ENCODE data around the gene MYO1D. TPM values are rescaled to one million over a fixed set of nuclear protein-coding genes. Genes with fewer than 3 reads are reported as not detected.

Gene MYO1D
- total RNA-seq, 2 experiments from 2014 or later = 8.4 to 12.2 TPM

GRCh38 chr17:32564325-32564724, 312.6 kb downstream of the MYO1D start:
- Mint-ChIP-seq H3K36me3 (no peaks in the 10 kb centered on the region), H3K9me3 (ENCODE audit: low read depth) (no peaks in the 10 kb centered on the region), H3K4me1 (peaks cover 20% of the 10 kb centered on the region), H3K4me3 (no peak overlapping the region), H3K27ac (no peak overlapping the region), H3K27me3 (no peaks in the 10 kb centered on the region)
- ATAC-seq = peak; percentile 65
- CTCF ChIA-PET = no interaction called here
- peak; percentile 48 for DNase-seq

- H3K27ac Mint-ChIP-seq = no peak overlapping the region
Observed at GRCh38 chr17:32563583-32563982, 313.3 kb downstream of the MYO1D start.

GRCh38 chr17:32558997-32559650, 317.8 kb downstream of the MYO1D start:
- CTCF ChIA-PET = interaction anchor here (0.7 to 2.0 kb wide), 7 partner anchors 9 to 115 kb away, joined by 3 to 10 read pairs (median 3); partner anchors contain the start of gene PSMD11
- Mint-ChIP-seq H3K9me3 (ENCODE audit: low read depth) (no peaks in the 10 kb centered on the region), H3K4me3 (no peak overlapping the region), H3K36me3 (no peaks in the 10 kb centered on the region), H3K27ac (peak overlapping the region; percentile 50), H3K27me3 (no peaks in the 10 kb centered on the region), H3K4me1 (peaks cover 43% of the 10 kb centered on the region)
- DNase-seq (peak; percentile 48), ATAC-seq (peak; percentile 81)

More at GRCh38 chr17:32563583-32563982, 313.3 kb downstream of the MYO1D start:
- Mint-ChIP-seq H3K9me3 (ENCODE audit: low read depth) (no peaks in the 10 kb centered on the region), H3K4me1 (peaks cover 23% of the 10 kb centered on the region), H3K4me3 (no peak overlapping the region), H3K36me3 (no peaks in the 10 kb centered on the region), H3K27me3 (no peaks in the 10 kb centered on the region)
- DNase-seq (no peak), ATAC-seq (no peak)
- CTCF ChIA-PET = interaction anchor here (1.6 kb wide), 1 partner anchor 102 kb away, joined by 5 read pairs; no protein-coding TSS in a partner anchor

GRCh38 chr17:32558326-32558955, 318.5 kb downstream of the MYO1D start:
- peak overlapping the region; percentile 50 for H3K27ac Mint-ChIP-seq

GRCh38 chr17:32555611-32556310, 321.2 kb downstream of the MYO1D start:
- peaks cover 70% of the 10 kb centered on the region for H3K4me1 Mint-ChIP-seq
- ATAC-seq = no peak
- no peak overlapping the region for H3K4me3 Mint-ChIP-seq
- no peak overlapping the region for H3K27ac Mint-ChIP-seq
- H3K36me3 Mint-ChIP-seq = no peaks in the 10 kb centered on the region
- no peaks in the 10 kb centered on the region for H3K9me3 Mint-ChIP-seq (ENCODE audit: low read depth)
- no peak for DNase-seq
- CTCF ChIA-PET = interaction anchor here (1.2 kb wide), 1 partner anchor 32 kb away, joined by 4 read pairs; no protein-coding TSS in a partner anchor
- H3K27me3 Mint-ChIP-seq = no peaks in the 10 kb centered on the region

More at GRCh38 chr17:32558326-32558955, 318.5 kb downstream of the MYO1D start:
- DNase-seq = no peak
- Mint-ChIP-seq H3K4me1 (peaks cover 44% of the 10 kb centered on the region), H3K4me3 (peak overlapping the region; percentile 7), H3K27me3 (no peaks in the 10 kb centered on the region), H3K36me3 (no peaks in the 10 kb centered on the region), H3K9me3 (ENCODE audit: low read depth) (no peaks in the 10 kb centered on the region)
- ATAC-seq = peak; percentile 45
- CTCF ChIA-PET = interaction anchor here (0.7 to 2.0 kb wide), 6 partner anchors 8 to 114 kb away, joined by 3 to 10 read pairs (median 3); partner anchors contain the start of gene PSMD11

GRCh38 chr17:32553168-32553567, 323.8 kb downstream of the MYO1D start:
- Mint-ChIP-seq H3K9me3 (ENCODE audit: low read depth) (no peaks in the 10 kb centered on the region), H3K4me3 (no peak overlapping the region), H3K4me1 (peaks cover 65% of the 10 kb centered on the region), H3K27ac (no peak overlapping the region), H3K27me3 (no peaks in the 10 kb centered on the region), H3K36me3 (no peaks in the 10 kb centered on the region)
- DNase-seq (no peak), ATAC-seq (no peak)
- CTCF ChIA-PET = interaction anchor here (1.8 kb wide), 1 partner anchor 40 kb away, joined by 4 read pairs; no protein-coding TSS in a partner anchor

GRCh38 chr17:32552280-32552679, 324.6 kb downstream of the MYO1D start:
- H3K27ac Mint-ChIP-seq = no peak overlapping the region
- H3K4me1 Mint-ChIP-seq = peaks cover 59% of the 10 kb centered on the region
- H3K36me3 Mint-ChIP-seq = no peaks in the 10 kb centered on the region
- CTCF ChIA-PET = interaction anchor here (1.0 to 1.8 kb wide), 2 partner anchors 39 to 89 kb away, joined by 3 to 4 read pairs; no protein-coding TSS in a partner anchor
- no peak overlapping the region for H3K4me3 Mint-ChIP-seq
- no peaks in the 10 kb centered on the region for H3K27me3 Mint-ChIP-seq
- no peaks in the 10 kb centered on the region for H3K9me3 Mint-ChIP-seq (ENCODE audit: low read depth)
- ATAC-seq = no peak
- no peak for DNase-seq

- DNase-seq = peak; percentile 51
- peak overlapping the region; percentile 79 for H3K27ac Mint-ChIP-seq
Observed at GRCh38 chr17:32551186-32551955, 325.6 kb downstream of the MYO1D start.

GRCh38 chr17:32549559-32549958, 327.4 kb downstream of the MYO1D start:
- CTCF ChIA-PET = interaction anchor here (2.2 to 2.5 kb wide), 3 partner anchors 10 to 86 kb away, joined by 8 to 10 read pairs (median 10); no protein-coding TSS in a partner anchor
- ATAC-seq = no peak
- peaks cover 45% of the 10 kb centered on the region for H3K4me1 Mint-ChIP-seq
- no peak overlapping the region for H3K27ac Mint-ChIP-seq
- H3K27me3 Mint-ChIP-seq = no peaks in the 10 kb centered on the region
- DNase-seq = no peak
- H3K4me3 Mint-ChIP-seq = no peak overlapping the region
- H3K36me3 Mint-ChIP-seq = no peaks in the 10 kb centered on the region
- H3K9me3 Mint-ChIP-seq (ENCODE audit: low read depth) = no peaks in the 10 kb centered on the region

More at GRCh38 chr17:32551186-32551955, 325.6 kb downstream of the MYO1D start:
- Mint-ChIP-seq H3K4me1 (peaks cover 56% of the 10 kb centered on the region), H3K27me3 (no peaks in the 10 kb centered on the region), H3K36me3 (no peaks in the 10 kb centered on the region), H3K4me3 (peak overlapping the region; percentile 28), H3K9me3 (ENCODE audit: low read depth) (no peaks in the 10 kb centered on the region)
- CTCF ChIA-PET = interaction anchor here (0.8 to 2.5 kb wide), 9 partner anchors 8 to 326 kb away, joined by 3 to 10 read pairs (median 4); partner anchors contain the start of gene MYO1D
- ATAC-seq = peak; percentile 97

- ATAC-seq (no peak), DNase-seq (no peak)
- H3K36me3 Mint-ChIP-seq = no peaks in the 10 kb centered on the region
- H3K9me3 Mint-ChIP-seq (ENCODE audit: low read depth) = no peaks in the 10 kb centered on the region
- CTCF ChIA-PET = interaction anchor here (0.8 to 1.7 kb wide), 3 partner anchors 13 to 1090 kb away, joined by 3 to 6 read pairs (median 3); no protein-coding TSS in a partner anchor
- H3K27ac Mint-ChIP-seq = no peak overlapping the region
- no peaks in the 10 kb centered on the region for H3K27me3 Mint-ChIP-seq
- H3K4me1 Mint-ChIP-seq = peaks cover 14% of the 10 kb centered on the region
- no peak overlapping the region for H3K4me3 Mint-ChIP-seq
Observed at GRCh38 chr17:32546031-32546444, 330.9 kb downstream of the MYO1D start.

- DNase-seq (no peak), ATAC-seq (no peak)
- no peaks in the 10 kb centered on the region for H3K27me3 Mint-ChIP-seq
- no peak overlapping the region for H3K27ac Mint-ChIP-seq
- no peaks in the 10 kb centered on the region for H3K36me3 Mint-ChIP-seq
- CTCF ChIA-PET = interaction anchor here (0.7 to 1.4 kb wide), 3 partner anchors 23 to 130 kb away, joined by 3 to 6 read pairs (median 4); no protein-coding TSS in a partner anchor
- H3K4me3 Mint-ChIP-seq = no peak overlapping the region
- peaks cover 3% of the 10 kb centered on the region for H3K4me1 Mint-ChIP-seq
- no peaks in the 10 kb centered on the region for H3K9me3 Mint-ChIP-seq (ENCODE audit: low read depth)
Observed at GRCh38 chr17:32542186-32542585, 334.7 kb downstream of the MYO1D start.

- ATAC-seq (no peak), DNase-seq (no peak)
- Mint-ChIP-seq H3K9me3 (ENCODE audit: low read depth) (no peaks in the 10 kb centered on the region), H3K4me1 (peaks cover 3% of the 10 kb centered on the region), H3K4me3 (no peak overlapping the region), H3K27me3 (no peaks in the 10 kb centered on the region), H3K36me3 (no peaks in the 10 kb centered on the region), H3K27ac (no peak overlapping the region)
- CTCF ChIA-PET = interaction anchor here (0.7 to 1.4 kb wide), 6 partner anchors 10 to 131 kb away, joined by 3 to 6 read pairs (median 4); no protein-coding TSS in a partner anchor
Observed at GRCh38 chr17:32541640-32542039, 335.3 kb downstream of the MYO1D start.
